GM20431 (cell line): ENCODE measurements around the gene PRDM2.

Experiments
- in situ Hi-C: fragments of 300-500 bp; cut with MseI, MboI; formaldehyde crosslinking; loops from one replicate; pipeline ENCODE4 v1.15.0; 2020; ENCODE audit warnings: low sequenced_read_pairs; ENCODE audit not compliant: unreplicated experiment

Gene PRDM2

GRCh38 chr1:13782634-13783360 is 82.8 kb downstream of the PRDM2 start:
- in situ Hi-C loops: no loop called here

GRCh38 chr1:13783551-13783950 is 83.6 kb downstream of the PRDM2 start:
- in situ Hi-C loops: no loop called here

GRCh38 chr1:13784971-13785370 is 85.0 kb downstream of the PRDM2 start:
- in situ Hi-C loops: no loop called here

GRCh38 chr1:13786541-13786940 is 86.6 kb downstream of the PRDM2 start:
- in situ Hi-C loops: no loop called here

GRCh38 chr1:13788795-13789194 is 88.8 kb downstream of the PRDM2 start:
- in situ Hi-C loops: no loop called here

GRCh38 chr1:13790290-13791030 is 90.5 kb downstream of the PRDM2 start:
- in situ Hi-C loops: no loop called here

- in situ Hi-C loops: no loop called here
These were observed 92.4 kb downstream of the PRDM2 start for GRCh38 chr1:13792419-13792818.

- in situ Hi-C loops: no loop called here
These were observed 93.2 kb downstream of the PRDM2 start for GRCh38 chr1:13793088-13793730.

GRCh38 chr1:13794231-13795187 is 94.5 kb downstream of the PRDM2 start:
- in situ Hi-C loops: no loop called here

GRCh38 chr1:13797397-13797796 is 97.4 kb downstream of the PRDM2 start:
- in situ Hi-C loops: no loop called here

- in situ Hi-C loops: no loop called here
These were observed 98.1 kb downstream of the PRDM2 start for GRCh38 chr1:13798120-13798519.

- in situ Hi-C loops: no loop called here
These were observed 99.7 kb downstream of the PRDM2 start for GRCh38 chr1:13799502-13800283.

GRCh38 chr1:13801232-13801631 is 101.2 kb downstream of the PRDM2 start:
- in situ Hi-C loops: no loop called here

- in situ Hi-C loops: no loop called here
These were observed 101.9 kb downstream of the PRDM2 start for GRCh38 chr1:13801655-13802486.

GRCh38 chr1:13802782-13803545 is 103.0 kb downstream of the PRDM2 start:
- in situ Hi-C loops: no loop called here

- in situ Hi-C loops: no loop called here
These were observed 103.7 kb downstream of the PRDM2 start for GRCh38 chr1:13803546-13804239.

GRCh38 chr1:13804240-13804633 is 104.2 kb downstream of the PRDM2 start:
- in situ Hi-C loops: no loop called here
